AG09309 (cell line): ENCODE data around the gene C5orf24.

ENCODE experiments used
- DNase-seq: peaks from one replicate; pipeline ENCODE4 v3.0.0-alpha.2; 2010; ENCODE audit warnings: low read depth
- H3K4me3 ChIP-seq: 2 replicates; pipeline ENCODE4 v1.5.1; 2011; ENCODE audit warnings: mild to moderate bottlenecking, low read depth, low read length, moderate library complexity; ENCODE audit not compliant: control insufficient read depth
- TF ChIP-seq, protein P1 (sequence below): IDR thresholded peaks from 2 replicates; pipeline ENCODE4 v1.5.1; 2011; ENCODE audit warnings: mild to moderate bottlenecking, low read depth, low read length, inconsistent platforms; ENCODE audit not compliant: insufficient read depth, control insufficient read depth; ENCODE audit errors: missing control alignments

C5orf24 gene

DNA sequence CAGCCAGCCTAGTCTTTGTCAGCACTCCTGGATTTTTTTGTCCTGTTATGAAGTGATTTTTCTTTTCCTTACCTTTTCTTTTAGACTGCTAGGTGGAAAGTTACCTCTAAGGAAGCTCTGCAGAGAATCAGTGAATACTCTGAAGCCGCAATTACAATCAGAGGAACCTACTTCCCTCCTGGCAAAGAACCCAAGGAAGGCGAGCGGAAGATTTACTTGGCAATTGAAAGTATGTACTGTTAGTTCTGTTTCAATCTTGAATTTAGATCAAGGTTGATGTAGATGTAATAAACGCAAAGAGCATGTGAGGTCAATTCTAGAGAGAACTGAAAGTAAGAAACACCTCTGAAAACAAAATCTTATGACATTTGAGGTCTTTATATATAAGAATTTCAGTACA is 27.0 kb upstream of the C5orf24 start:
- TF ChIP-seq, protein P1, sequence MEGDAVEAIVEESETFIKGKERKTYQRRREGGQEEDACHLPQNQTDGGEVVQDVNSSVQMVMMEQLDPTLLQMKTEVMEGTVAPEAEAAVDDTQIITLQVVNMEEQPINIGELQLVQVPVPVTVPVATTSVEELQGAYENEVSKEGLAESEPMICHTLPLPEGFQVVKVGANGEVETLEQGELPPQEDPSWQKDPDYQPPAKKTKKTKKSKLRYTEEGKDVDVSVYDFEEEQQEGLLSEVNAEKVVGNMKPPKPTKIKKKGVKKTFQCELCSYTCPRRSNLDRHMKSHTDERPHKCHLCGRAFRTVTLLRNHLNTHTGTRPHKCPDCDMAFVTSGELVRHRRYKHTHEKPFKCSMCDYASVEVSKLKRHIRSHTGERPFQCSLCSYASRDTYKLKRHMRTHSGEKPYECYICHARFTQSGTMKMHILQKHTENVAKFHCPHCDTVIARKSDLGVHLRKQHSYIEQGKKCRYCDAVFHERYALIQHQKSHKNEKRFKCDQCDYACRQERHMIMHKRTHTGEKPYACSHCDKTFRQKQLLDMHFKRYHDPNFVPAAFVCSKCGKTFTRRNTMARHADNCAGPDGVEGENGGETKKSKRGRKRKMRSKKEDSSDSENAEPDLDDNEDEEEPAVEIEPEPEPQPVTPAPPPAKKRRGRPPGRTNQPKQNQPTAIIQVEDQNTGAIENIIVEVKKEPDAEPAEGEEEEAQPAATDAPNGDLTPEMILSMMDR = no peak
- no peak overlapping the region for H3K4me3 ChIP-seq
- DNase-seq = no peak

GRCh38 chr5:134819407-134819963 is 26.3 kb upstream of the C5orf24 start:
- H3K4me3 ChIP-seq = no peak overlapping the region
- TF ChIP-seq, protein P1 = no peak
- no peak for DNase-seq

DNA sequence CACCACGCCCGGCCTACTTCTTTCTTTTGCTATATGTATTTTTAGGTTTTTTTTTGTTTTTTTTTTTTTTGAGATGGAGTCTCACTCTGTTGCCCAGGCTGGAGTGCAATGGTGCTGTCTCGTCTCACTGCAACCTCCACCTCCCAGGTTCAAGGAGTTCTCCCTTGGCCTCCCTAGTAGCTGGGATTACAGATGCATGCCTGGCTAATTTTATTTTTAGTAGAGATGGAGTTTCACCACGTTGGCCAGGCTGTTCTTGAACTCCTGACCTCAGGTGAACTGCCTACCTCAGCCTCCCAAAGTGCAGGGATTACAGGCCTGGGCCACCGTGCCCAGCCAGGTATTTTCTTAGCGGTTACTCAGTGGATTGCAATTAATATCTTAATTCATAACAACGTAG is 23.9 kb upstream of the C5orf24 start:
- H3K4me3 ChIP-seq = no peak overlapping the region
- no peak for DNase-seq
- TF ChIP-seq, protein P1 = no peak

GRCh38 chr5:134824681-134825080 is 21.1 kb upstream of the C5orf24 start:
- no peak overlapping the region for H3K4me3 ChIP-seq
- DNase-seq = no peak
- TF ChIP-seq, protein P1 = no peak

DNA sequence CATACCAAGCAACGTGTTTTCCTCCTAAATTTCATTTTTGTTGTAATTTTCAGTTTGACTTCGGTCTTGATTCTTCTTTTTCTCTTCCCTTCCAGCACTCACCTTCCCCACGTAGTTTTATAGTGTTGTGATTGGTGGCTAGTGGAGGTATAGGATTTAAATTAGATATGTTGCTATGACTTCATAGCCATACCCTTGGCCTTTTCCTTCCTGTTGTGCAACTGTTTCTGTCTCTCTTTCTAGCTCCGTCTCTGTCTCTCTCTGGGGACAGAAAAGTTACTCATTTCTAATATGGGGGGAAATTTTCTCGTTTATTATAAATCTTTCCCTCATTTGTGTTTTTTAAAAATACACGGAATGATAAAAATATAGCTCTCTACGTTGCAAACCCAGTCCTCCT is 20.6 kb upstream of the C5orf24 start:
- TF ChIP-seq, protein P1 = no peak
- no peak overlapping the region for H3K4me3 ChIP-seq

DNA sequence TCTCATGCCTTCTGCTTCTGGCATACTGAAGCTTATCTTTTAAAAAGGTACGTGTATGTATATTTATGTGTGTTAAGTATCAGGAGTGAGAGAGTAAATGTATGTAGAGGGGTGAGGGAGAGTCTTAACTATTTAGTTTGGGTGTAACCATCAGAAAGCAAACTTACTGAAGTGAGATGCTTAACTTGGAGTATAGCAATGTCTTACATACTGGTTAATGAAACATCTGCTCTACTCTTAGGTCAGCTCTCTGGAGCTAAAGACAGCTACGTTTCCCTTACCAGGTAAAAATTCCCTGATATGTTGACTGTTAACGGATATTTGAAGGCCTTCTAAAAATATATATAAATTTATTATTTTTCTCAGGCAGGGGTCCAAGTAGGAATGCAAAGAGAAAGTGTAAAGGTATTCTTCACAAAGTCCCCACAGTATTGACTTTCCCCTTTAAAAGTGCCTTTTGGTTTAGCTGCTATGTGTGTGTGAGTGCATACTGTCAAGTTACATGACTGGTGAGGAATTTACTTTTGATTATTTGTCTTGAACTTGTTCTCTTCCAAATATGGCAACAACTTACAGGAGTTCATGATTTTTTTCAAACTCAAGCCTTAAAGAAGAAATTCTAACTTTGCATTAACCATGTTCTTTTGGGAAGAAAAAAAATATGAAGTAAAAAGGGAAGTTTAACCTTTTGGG is 12.3 kb upstream of the C5orf24 start:
- TF ChIP-seq, protein P1 = no peak
- DNase-seq = no peak
- no peak overlapping the region for H3K4me3 ChIP-seq

More for the DNA sequence above, 20.6 kb upstream of the C5orf24 start:
- no peak for DNase-seq
